NCI-H526 treated with DMSO at 0.1 percent for 48 hours (cell line): Measurements from ENCODE around the gene TFF2.

ENCODE experiments used
- DNase-seq: peaks from one replicate; lab custom pipeline; 2025; lab: John Stamatoyannopoulos, UW

TFF2 gene

DNA sequence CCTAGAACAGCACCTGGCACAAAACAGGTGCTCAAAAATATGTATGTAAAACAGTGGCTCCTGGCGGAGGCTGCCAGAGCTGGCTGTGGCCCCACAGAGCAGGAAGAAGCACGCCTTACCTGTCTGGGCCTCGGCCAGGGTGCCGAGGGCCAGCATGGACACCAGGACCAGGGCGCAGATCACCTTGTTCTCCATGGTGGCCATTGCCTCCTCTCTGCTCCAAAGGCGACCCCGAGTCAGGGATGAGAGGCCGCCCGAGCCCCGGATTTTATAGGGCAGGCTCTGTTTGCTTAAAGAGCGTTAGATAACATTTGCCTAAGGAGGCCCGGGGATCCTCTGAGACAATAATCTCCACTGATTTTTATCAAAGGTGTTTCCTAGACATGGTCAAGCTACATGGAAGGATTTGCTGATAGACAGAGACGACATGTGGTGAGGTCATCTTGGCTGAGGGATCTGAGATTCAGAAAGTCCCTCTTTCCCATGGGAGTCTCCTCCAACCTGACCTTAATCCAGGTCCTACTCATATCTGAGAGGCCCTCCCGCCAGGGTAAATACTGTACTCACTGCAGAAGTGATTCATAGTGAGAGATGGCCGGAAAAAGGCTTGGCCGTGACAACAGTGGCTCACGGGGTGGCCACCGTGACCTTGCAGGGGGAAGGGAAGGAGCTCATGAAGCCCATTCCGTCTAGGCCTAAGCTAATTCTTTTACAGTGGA, 15.7 kb upstream of the TFF2 start, which contains the start of gene TFF1:
TSS of gene TFF1 (minus strand) at position 244 of the 719 bp plus-strand sequence. CDS start at position 204, 40 bp downstream.
- peak; percentile 87 for DNase-seq

DNA sequence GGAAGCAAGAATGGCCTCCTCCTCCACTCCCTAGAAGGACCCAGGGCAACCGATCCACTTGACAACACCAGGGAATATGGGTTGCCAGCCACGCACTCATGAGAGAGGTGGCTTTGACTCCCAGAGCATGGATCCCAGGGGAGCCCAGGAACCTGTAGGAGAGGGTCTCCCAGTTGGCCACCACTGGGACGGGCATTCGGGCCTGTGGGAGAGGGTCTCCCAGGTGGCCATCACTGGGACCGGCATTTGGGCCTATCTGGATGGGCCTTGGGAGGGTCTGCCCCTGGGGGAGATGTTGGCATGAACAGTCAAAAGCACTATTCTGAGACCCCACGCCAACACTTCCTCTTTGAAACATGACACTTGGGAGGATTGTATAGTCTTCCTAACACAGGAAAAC, 15.0 kb upstream of the TFF2 start:
- DNase-seq, result no peak

DNA sequence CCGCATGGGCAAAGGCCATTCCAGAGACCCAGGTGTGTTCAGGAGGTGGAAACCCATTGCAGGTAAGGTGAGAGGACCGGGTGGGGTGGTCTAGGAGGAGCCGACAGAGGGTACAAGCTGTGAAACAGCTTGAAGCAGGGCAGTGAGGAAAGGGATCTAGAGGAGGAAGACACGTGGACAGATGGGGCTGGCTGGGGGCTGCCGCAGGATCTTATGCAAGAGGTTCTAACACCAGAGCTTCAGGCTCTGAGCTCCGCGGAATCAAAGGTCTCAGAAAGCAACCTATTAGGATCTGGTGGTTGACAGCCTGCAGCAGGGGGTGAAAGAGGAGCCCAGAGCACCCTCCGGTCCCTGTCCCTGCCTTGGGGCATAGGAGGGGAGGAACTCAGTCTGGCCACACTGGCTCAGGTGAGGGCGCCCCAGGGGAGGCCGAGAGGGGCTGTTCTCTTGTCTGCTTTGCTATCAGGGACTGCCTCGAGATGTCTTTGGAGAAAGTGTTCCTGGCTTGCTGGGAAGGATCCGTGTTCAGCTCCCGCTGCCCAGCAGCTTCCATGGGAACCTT, 13.6 kb upstream of the TFF2 start:
- no peak for DNase-seq

DNA sequence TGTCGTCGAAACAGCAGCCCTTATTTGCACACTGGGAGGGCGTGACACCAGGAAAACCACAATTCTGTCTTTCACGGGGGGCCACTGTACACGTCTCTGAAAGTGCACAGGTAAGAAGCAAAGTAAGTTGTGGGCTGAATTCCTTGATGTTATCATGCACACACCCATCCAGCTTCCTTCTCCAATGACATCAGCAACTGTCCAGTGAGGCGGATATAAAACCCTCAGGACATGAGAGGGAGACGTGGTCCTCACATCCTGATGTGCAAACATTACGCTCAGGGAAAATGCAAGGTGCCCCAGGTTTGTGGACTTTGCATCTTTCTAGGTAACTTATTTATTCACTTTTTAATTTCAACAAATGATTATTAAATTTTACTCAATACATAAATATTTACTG, 12.5 kb upstream of the TFF2 start:
- no peak for DNase-seq

DNA sequence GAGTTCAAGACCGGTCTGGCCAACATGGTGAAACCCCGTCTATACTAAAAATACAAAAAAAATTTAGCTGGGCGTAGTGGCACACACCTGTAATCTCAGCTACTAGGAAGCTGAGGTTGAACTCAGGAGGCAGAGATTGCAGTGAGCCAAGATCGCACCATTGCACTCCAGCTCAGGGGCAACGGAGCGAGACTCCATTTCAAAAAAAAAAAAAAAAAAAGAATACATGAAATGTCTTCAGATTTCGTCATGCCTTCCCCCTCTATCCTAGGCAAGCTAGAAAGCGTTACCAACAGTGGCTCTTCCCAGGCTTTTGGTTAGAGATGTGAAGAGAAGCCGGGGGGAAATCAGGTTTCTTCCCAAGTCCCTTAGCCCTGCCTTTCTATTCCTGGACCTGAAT, 11.9 kb upstream of the TFF2 start:
- no peak for DNase-seq

DNA sequence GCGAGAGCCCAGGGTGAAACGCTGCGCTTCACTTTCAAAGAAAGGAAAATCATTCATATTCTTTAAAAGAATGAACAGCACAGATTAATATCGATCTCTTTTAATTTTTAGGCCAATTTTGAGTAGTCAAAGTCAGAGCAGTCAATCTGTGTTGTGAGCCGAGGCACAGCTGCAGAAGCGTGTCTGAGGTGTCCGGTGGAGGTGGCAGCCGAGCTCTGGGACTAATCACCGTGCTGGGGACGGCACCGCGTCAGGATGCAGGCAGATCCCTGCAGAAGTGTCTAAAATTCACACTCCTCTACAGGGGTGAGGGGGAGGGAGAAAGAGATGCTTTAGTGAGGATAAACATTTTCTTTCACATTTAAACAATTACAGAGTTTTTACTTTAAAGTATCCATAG, 11.4 kb upstream of the TFF2 start:
- DNase-seq, result no peak

DNA sequence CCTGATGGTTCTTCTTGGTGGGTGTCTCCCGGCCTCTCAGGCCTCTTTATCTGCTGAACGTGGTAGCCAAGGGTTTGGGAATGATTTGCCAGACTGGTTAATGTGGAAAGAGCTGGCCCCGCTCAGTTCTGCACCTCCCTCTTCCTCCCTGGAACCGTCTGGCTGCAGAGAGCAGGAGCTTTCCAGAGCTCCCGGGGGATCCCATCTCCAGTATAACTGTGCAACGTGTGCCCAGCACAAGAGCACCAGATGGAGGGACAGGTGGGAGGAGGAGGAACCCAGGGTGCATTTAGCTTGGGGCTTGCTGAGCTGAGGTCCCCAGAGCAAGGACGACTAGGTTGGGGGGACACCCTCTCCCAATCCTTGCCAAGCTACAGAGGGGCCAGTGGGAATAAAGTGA, 10.5 kb upstream of the TFF2 start:
- DNase-seq, result no peak

DNA sequence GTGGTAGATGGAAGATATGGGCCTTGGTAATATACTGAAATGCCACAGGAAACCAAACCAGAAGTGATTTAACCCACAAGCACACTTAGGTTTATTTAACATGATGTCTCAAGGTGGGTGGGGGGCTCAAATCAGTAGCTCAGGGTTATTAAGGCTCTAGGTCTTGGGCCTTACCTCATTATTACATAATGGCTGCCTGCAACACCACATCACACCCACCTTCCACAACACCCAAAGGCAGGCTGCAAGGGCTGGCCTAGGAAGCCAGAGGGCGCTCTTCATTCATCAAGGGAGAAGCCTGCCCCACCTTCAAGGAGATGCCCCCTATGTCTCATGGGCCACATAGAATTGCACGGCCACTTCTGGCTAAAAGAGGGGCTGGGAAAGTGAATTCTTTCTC, 9.5 kb upstream of the TFF2 start:
- no peak for DNase-seq

DNA sequence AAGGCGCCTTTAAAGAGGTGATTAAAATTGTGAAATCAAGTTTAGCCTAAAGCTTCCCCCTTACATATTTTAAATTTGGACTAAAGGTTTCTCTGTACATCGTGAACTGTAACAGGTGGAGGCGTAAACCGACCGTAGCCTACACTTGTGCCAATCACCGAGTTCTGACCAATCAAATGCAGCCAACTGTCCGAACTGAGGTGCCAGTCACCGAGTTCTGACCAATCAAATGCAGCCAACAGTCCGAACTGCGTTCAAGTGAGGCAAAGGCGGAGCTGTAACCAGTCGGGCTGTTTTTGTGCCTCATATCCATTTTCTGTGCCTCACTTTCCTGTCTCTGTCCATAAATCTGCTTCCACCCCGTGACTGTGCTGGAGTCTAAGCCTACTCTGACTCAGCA, 8.1 kb upstream of the TFF2 start:
- no peak for DNase-seq

DNA sequence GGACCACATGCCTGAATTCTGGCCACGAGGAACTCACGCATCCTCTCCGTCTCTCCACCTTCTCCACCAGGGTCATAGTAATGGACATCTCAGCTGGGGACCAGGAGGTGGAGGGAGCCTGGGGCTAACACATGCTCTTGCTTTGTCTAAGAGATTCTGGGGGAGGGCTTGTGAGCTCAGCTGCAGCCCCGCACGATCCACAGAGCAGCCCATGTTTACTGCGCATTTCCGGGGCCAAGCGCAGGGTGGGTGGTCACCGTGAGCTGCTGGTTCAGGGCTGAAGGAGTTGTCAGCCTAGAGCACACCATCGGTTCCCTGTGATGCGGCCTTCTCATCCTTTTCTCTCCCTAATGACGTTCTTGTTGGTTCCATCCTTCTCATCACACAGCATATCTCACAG, 7.5 kb upstream of the TFF2 start:
- DNase-seq, result no peak

DNA sequence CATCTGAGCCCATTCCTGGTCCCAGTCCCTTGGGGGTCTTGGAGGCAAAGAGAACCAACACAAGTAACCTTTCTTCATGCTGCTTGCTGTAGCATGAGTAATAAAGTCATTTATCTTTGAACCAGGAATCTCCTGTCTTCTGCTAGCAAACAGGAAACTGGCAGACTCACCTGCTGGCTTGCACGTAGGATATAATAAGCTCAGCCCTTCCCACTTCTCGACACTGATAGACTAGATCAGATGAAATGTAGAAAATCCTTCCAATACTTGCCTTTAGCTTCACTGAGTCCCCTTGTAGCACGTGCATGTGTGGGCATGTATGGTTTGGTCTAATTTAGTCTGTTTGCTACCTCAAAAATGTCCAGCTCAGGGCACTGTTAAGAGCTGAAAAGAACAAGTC, 6.5 kb upstream of the TFF2 start:
- DNase-seq, result no peak

DNA sequence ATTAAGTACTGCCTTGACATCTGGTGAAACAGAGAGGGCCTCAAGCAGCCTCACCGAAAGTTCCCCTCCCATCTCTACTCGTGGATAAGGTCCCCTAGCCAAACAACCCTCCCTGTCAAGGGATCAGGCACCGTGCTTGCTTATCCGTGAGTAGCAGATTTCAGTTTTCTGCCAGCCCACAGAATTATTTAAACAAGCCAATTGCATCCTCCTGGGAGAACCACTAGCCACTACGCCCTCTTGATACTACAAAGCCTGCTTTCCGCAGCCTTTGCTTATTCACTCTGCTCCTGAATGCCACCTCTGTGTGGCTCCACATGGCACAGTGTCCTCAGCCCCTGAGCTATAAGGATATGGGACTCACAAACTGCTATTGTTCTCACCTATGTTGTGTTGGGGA, 5.9 kb upstream of the TFF2 start:
- DNase-seq, result no peak

DNA sequence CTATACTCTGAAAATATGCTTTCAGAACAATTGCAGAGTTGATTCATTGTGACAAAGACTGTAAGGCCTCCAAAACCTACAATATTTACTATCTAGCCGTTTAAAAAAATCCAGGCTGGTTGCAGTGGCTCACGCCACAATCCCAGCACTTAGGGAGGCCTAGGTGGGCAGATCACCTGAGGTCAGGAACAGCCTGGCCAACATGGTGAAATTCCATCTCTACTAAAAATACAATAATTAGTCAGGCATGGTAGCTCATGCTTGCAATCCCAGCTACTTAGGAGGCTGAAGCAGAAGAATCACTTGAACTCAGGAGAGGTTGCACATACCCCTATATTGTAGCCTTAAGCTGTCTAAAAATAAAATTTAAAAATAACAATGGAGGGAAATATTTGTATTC, 5.3 kb upstream of the TFF2 start:
- no peak for DNase-seq

DNA sequence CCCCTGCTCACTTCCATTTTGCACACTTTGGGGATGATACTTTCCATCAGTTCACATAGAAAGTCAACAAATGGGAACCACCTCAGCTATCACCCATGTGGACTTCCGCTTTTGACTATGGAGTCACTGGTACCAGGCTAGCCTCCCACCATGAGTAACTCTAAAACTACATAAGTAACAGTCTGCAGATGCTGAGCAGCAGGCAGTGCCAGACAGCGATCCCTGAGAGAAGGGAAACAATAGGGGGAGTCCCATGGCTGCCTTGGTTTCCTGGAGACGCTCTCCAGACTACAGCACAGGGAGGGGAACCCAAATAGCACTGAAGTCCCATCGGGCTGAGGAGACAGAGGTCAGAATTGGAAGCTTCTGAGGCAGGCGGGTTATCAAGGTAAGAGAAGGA, 2.8 kb upstream of the TFF2 start:
- DNase-seq, result no peak

DNA sequence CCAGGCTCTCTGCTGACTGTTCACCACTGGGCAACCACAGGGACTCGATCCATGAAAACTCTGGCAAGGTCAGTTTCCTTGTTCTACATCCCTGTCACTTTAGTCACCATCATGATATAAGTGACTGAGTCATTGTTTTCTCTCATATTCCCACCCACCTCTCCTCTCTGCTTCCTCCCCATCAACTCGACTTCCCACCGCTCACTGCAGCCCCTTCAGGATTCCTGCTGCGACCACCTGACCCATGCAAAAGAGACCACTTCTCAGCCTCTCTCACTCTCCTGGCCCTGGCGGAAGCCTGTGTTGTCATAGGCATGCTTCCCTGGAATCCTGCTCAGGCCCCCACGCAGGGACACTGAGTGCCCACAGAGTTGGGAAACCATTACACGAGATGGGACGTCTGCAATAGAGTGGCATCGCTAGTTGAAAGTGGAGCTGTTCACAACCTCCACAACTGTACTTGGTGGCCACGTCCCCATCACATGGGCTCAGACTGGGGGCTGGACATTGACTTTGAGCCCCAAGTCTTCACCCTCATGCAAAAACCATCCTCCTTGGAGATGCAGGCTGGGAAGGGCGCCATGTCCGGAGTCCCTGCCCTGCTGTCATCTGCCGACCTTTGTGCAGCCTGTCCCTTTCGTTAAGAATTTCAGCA, 1.8 kb upstream of the TFF2 start:
- no peak for DNase-seq

DNA sequence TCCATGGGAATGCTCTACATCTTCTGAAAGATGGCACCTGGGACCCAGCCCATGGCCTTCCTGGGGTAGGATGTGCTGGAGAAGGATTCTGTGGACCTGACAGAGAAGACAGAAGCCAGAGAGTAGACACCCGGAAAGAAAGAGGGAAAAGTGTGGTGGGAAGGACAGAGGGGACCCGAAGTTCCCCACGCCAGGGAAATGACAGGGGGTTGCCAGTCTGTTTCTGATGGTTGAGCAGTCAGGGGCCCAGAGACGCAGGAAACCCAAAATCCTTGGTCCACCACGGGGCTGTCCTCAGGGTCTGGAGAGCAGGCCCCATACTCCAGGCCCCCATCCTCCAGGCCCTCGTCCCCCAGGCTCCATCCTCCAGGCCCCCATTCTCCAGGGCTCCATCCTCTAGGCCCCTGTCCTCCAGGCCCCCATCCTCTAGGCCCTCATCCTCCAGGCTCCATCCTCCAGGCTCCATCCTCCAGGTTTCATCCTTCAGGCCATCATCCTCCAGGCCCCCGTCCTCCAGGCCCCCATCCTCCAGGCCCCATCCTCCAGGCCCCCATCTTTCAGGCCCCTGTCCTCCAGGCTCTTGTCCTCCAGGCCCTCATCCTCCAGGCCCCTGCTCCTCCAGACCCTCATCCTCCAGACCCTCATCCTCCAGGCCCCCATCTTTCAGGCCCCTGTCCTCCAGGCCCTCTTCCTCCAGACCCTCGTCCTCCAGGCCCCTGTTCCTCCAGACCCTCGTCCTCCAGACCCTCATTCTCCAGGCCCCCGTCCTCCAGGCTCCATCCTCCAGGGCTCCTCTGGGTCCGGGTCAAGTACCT, 1.0 kb upstream of the TFF2 start:
- no peak for DNase-seq

DNA sequence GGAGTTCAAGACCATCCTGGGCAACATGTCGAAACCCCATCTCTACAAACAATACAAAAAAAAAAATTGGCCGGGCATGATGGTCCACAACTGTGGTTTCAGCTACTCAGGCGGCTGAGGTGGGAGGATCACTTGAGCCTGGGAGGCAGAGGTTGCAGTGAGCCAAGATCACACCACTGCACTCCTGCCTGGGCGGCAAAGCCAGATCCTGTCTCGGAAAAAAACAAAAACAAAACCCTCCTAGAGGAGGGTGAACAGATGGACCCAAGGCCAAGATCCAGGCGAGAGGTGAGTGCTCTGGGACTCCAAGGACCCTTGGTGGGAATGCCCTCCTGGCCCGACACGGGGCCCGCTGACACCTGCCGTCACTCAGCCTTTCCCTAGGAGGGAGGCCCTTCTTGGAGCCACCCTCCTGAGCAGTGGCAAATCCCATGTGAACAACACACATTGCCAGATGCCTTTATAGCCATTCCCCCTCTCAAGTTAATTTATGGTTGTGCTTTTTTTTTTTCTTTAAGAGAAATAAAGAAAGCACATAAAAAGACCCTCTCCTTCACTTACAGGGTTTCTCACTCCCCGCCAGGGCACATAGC, 380 bp downstream of the TFF2 start:
- no peak for DNase-seq

DNA sequence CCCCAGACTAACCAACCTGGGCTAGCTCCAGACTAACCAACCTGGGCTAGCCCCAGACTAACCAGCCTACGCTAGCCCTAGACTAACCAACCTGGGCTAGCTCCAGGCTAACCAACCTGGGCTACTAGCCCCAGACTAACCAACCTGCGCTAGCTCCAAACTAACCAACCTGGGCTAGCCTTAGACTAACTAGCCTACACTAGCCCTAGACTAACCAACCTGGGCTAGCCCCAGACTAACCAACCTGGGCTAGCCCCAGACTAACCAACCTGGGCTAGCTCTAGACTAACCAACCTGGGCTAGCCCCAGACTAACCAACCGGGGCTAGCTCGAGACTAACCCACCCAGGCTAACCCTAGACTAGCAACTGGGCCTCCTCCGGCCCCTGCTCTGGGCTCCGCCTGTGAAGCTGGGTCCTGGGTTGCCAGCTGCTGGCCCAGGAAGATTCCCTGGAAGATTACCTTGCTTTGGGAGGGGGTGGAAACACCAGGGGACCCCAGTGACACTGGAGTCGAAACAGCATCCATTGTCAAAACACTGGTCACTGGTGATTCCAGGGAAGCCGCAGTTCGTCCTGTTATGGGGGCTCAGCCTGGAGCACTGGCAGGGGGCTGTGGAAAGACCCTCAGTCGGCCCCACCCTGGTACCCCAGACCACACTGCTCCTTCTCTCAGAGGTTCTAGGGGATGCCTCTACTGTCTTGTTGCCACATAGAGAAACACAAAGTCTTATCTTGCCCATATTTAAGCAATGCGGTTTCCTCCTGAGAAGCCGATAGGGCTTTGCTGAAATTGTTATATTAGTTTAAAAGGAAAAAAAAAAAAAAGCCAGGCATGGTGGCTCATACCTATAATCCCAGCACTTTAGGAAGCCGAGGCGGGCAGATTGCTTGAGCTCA, 1.1 kb downstream of the TFF2 start:
- DNase-seq, result no peak

DNA sequence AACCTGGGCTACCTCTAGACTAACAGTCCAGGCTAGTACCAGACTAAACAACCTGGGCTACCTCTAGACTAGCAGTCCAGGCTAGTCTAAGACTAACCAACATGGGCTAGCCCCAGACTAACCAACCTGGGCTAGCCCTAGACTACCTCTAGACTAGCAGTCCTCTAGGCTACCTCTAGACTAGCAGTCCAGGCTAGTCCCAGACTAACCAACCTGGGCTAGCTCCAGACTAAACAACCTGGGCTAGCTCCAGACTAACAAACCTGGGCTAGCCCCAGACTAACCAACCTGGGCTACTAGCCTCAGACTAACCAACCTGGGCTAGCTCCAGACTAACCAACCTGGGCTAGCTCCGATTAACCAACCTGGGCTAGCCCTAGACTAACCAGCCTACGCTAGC, 2.0 kb downstream of the TFF2 start:
- DNase-seq, result no peak

DNA sequence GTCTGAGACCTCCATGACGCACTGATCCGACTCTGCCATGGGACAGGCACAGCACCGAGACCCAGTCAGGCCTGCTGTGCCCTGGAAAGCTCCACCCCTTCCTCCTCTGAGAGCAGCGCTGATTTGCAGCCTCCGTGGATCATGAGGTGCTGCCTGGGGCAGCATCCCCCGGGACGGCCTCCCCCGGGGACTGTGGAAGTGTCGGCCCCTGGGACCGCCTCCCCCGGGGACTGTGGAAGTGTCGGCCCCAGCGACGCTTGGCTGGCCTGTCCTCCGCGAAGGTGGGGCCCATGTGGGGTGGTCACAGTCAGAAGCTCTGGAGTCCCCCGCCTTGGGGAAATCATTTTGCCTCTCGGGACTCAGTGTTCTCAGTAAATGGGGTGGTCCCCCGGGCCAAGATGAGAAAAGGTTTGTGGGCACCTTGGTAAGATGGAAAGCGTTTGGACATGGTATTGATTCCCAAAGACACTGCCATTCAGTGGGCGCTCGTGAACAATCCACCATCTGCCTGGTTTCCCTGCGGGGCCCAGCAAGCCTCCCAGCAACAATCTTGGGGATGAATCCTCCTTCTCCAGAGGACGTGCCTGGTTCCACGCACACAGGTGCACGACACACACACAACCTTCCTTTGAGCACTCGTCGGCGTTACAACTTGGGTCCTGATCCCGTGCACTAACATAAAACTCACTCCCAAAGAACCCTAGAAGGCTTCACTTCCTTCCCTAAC, 3.0 kb downstream of the TFF2 start:
- DNase-seq, result no peak
